ENCODE measurements around the gene SNX18. TPM values are rescaled to one million over a fixed set of nuclear protein-coding genes. Genes with fewer than 3 reads are reported as not detected.

The SNX18 gene
- total RNA-seq, 2 experiments from 2014 or later = 6.3 to 14.6 TPM

GRCh38 chr5:54529565-54529964, 12.0 kb downstream of the SNX18 start:
- no TSS peak for BruUV-seq (replicated peaks)
- no peaks in the 10 kb centered on the region for H3K79me2 ChIP-seq (ENCODE audit: insufficient read depth, low read depth, low read length)
- no peaks in the 10 kb centered on the region for H3K4me1 ChIP-seq (ENCODE audit: insufficient read depth, low read length, poor library complexity, severe bottlenecking)
- no peak overlapping the region for H3K4me2 ChIP-seq (ENCODE audit: low read length)
- CTCF ChIA-PET (ENCODE audit: unreplicated experiment) = no interaction called here
- POLR2A ChIA-PET = interaction anchor here (0.6 to 1.3 kb wide), 4 partner anchors 10 to 1049 kb away, joined by 3 read pairs; partner anchors contain the start of gene FST
- intact Hi-C loops (cut with micrococcal nuclease; ENCODE audit: unreplicated experiment) = no loop called here
- no peak overlapping the region for H3K27ac ChIP-seq (ENCODE audit: low read depth, low read length, poor library complexity, severe bottlenecking)
- H3K9me2 ChIP-seq (ENCODE audit: insufficient read depth, low read length) = no peaks in the 10 kb centered on the region
- DNase-seq (ENCODE audit: low spot score) = no peak
- no peaks in the 10 kb centered on the region for H3K36me3 ChIP-seq (ENCODE audit: insufficient read depth, low read length)
- TF ChIP-seq CTCF (conservative IDR thresholded peaks at IDR 0.05; ENCODE audit: low read length) = no peak
- TF ChIP-seq EZH2phosphoT487 (IDR thresholded peaks at IDR 0.05; ENCODE audit: borderline replicate concordance, low read depth, low read length) = no peak
- no peaks in the 10 kb centered on the region for H3K9me3 ChIP-seq (ENCODE audit: low read length)
- no peaks in the 10 kb centered on the region for H4K20me1 ChIP-seq (ENCODE audit: insufficient read depth, low read length)
- no peak overlapping the region for H2AFZ ChIP-seq (ENCODE audit: low read length)
- H3K4me3 ChIP-seq (ENCODE audit: low read depth, low read length, poor library complexity, severe bottlenecking) = no peak overlapping the region

GRCh38 chr5:54531546-54531945, 14.0 kb downstream of the SNX18 start:
- Histone ChIP-seq H3K4me3 (ENCODE audit: low read depth, low read length, poor library complexity, severe bottlenecking) (no peak overlapping the region), H4K20me1 (ENCODE audit: insufficient read depth, low read length) (no peaks in the 10 kb centered on the region), H3K27ac (ENCODE audit: low read depth, low read length, poor library complexity, severe bottlenecking) (no peak overlapping the region), H3K4me2 (ENCODE audit: low read length) (no peak overlapping the region), H3K79me2 (ENCODE audit: insufficient read depth, low read depth, low read length) (no peaks in the 10 kb centered on the region), H3K4me1 (ENCODE audit: insufficient read depth, low read length, poor library complexity, severe bottlenecking) (no peaks in the 10 kb centered on the region), H3K9me3 (ENCODE audit: low read length) (no peaks in the 10 kb centered on the region), H2AFZ (ENCODE audit: low read length) (no peak overlapping the region), H3K9me2 (ENCODE audit: insufficient read depth, low read length) (no peaks in the 10 kb centered on the region), H3K36me3 (ENCODE audit: insufficient read depth, low read length) (no peaks in the 10 kb centered on the region)
- no TSS peak for BruUV-seq (replicated peaks)
- TF ChIP-seq EZH2phosphoT487 (IDR thresholded peaks at IDR 0.05; ENCODE audit: borderline replicate concordance, low read depth, low read length) (no peak), CTCF (conservative IDR thresholded peaks at IDR 0.05; ENCODE audit: low read length) (no peak)
- intact Hi-C loops (cut with micrococcal nuclease; ENCODE audit: unreplicated experiment) = no loop called here
- POLR2A ChIA-PET = interaction anchor here (0.7 kb wide), 1 partner anchor 274 kb away, joined by 3 read pairs; no protein-coding TSS in a partner anchor
- CTCF ChIA-PET (ENCODE audit: unreplicated experiment) = no interaction called here
- no peak for DNase-seq (ENCODE audit: low spot score)

DNA sequence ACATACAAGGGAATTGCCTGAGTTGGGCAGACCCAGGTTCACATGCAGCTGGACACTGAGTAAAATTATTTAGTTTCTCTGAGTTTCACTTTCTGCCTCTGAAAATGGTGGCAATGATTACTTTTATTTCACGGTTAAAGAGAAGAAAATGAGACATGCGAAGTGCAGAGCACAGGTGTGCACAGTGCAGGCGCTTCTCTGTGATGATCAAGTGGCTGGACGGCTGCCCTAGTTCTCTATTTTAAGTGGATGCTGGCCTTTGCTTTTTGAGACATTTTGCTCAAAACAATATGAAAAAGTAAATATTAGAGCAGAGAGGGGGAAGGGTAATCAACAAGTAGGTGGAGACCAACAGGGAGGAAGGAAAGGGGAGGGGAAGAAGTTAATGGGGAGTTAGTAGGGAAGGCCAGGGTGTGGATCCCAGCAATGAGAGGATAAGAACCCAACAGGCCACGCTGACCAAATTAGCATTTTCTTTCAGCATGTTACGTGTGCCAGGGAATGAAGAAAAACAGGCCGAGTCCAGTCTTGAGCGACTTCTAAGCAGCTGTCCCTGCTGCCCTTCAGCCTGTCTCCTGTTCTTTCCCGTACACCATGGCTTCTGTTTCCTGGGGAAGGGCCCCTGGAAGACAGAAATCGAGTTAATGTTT, 16.1 kb downstream of the SNX18 start:
- H3K4me1 ChIP-seq (ENCODE audit: insufficient read depth, low read length, poor library complexity, severe bottlenecking) = peaks cover 5% of the 10 kb centered on the region
- no peaks in the 10 kb centered on the region for H3K36me3 ChIP-seq (ENCODE audit: insufficient read depth, low read length)
- no peaks in the 10 kb centered on the region for H3K79me2 ChIP-seq (ENCODE audit: insufficient read depth, low read depth, low read length)
- H3K9me2 ChIP-seq (ENCODE audit: insufficient read depth, low read length) = no peaks in the 10 kb centered on the region
- BruUV-seq (replicated peaks) = no TSS peak
- POLR2A ChIA-PET = interaction anchor here (0.8 to 1.1 kb wide), 2 partner anchors 14 to 193 kb away, joined by 4 to 5 read pairs; no protein-coding TSS in a partner anchor
- no peak for TF ChIP-seq EZH2phosphoT487 (IDR thresholded peaks at IDR 0.05; ENCODE audit: borderline replicate concordance, low read depth, low read length)
- TF ChIP-seq CTCF (conservative IDR thresholded peaks at IDR 0.05; ENCODE audit: low read length) = no peak
- H3K4me2 ChIP-seq (ENCODE audit: low read length) = no peak overlapping the region
- H4K20me1 ChIP-seq (ENCODE audit: insufficient read depth, low read length) = no peaks in the 10 kb centered on the region
- no peak overlapping the region for H3K27ac ChIP-seq (ENCODE audit: low read depth, low read length, poor library complexity, severe bottlenecking)
- no peak overlapping the region for H3K4me3 ChIP-seq (ENCODE audit: low read depth, low read length, poor library complexity, severe bottlenecking)
- intact Hi-C loops (cut with micrococcal nuclease; ENCODE audit: unreplicated experiment) = no loop called here
- no peak for DNase-seq (ENCODE audit: low spot score)
- H2AFZ ChIP-seq (ENCODE audit: low read length) = no peak overlapping the region
- no peaks in the 10 kb centered on the region for H3K9me3 ChIP-seq (ENCODE audit: low read length)
- CTCF ChIA-PET (ENCODE audit: unreplicated experiment) = no interaction called here
